Nephron progenitor cell (in vitro differentiated cells): ENCODE results near the gene USP3.
"Not testable (repeated sequence)": the region's sequence is repeated elsewhere in the genome, so short reads cannot be mapped to it uniquely, and the experiment has no call there.

Experiments
- DNase-seq: peaks from one replicate; pipeline ENCODE4 v3.0.0; 2021
- H3K27ac Mint-ChIP-seq: 2 replicates; pipeline ENCODE4 v1.8.0; 2021; ENCODE audit warnings: mild to moderate bottlenecking, moderate library complexity, mixed read lengths
- H3K27me3 Mint-ChIP-seq: 2 replicates; pipeline ENCODE4 v1.8.0; 2021; ENCODE audit warnings: mild to moderate bottlenecking, low read depth, mixed read lengths; ENCODE audit not compliant: poor library complexity
- H3K36me3 Mint-ChIP-seq: 2 replicates; pipeline ENCODE4 v1.8.0; 2021; ENCODE audit warnings: low read depth, mixed read lengths
- H3K4me1 Mint-ChIP-seq: 2 replicates; pipeline ENCODE4 v1.8.0; 2021; ENCODE audit warnings: mixed read lengths
- H3K4me3 Mint-ChIP-seq: 2 replicates; pipeline ENCODE4 v1.8.0; 2021; ENCODE audit warnings: mild to moderate bottlenecking, moderate library complexity, mixed read lengths
- H3K9me3 Mint-ChIP-seq: 2 replicates; pipeline ENCODE4 v1.8.0; 2021; ENCODE audit warnings: mild to moderate bottlenecking, moderate library complexity, mixed read lengths
- TF ChIP-seq, protein P1 (sequence below): fragments of 200-600 bp; sonication (generic); IDR thresholded peaks from 2 replicates; pipeline ENCODE4 v1.5.0; 2021; ENCODE audit warnings: antibody characterized with exemption

Gene USP3

DNA sequence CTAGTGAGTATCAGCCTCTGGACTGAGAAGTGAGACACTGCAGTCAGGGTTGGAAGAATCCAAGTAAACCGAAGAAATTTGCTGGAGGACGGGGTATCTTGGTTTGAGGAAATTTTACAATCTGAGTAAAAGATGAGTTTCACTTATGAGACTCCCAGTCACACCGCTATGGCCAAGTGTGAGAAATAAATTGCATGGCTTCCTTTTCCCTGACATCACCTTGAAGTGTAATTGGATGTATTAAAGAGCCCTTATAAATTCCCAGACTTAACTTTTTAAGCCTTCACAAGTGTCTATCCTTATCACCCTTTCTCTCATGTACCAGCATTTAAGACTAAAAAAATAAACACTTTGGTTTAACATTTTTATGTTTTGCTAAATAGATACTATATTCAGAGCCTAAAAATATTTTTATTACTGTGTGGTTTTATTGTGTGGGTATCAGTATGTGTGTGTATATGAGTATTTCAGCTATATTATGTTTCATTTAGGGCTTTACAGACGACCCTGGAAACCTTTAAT lies 23.8 kb downstream of the USP3 start:
- H3K27ac Mint-ChIP-seq: no peak overlapping the region
- H3K36me3 Mint-ChIP-seq: peaks cover 34% of the 10 kb centered on the region
- peaks cover 20% of the 10 kb centered on the region for H3K4me1 Mint-ChIP-seq
- H3K4me3 Mint-ChIP-seq: no peak overlapping the region
- no peaks in the 10 kb centered on the region for H3K27me3 Mint-ChIP-seq
- no peaks in the 10 kb centered on the region for H3K9me3 Mint-ChIP-seq
- no peak for DNase-seq
- TF ChIP-seq, protein P1, sequence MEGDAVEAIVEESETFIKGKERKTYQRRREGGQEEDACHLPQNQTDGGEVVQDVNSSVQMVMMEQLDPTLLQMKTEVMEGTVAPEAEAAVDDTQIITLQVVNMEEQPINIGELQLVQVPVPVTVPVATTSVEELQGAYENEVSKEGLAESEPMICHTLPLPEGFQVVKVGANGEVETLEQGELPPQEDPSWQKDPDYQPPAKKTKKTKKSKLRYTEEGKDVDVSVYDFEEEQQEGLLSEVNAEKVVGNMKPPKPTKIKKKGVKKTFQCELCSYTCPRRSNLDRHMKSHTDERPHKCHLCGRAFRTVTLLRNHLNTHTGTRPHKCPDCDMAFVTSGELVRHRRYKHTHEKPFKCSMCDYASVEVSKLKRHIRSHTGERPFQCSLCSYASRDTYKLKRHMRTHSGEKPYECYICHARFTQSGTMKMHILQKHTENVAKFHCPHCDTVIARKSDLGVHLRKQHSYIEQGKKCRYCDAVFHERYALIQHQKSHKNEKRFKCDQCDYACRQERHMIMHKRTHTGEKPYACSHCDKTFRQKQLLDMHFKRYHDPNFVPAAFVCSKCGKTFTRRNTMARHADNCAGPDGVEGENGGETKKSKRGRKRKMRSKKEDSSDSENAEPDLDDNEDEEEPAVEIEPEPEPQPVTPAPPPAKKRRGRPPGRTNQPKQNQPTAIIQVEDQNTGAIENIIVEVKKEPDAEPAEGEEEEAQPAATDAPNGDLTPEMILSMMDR: no peak

GRCh38 chr15:63530235-63530634 lies 25.8 kb downstream of the USP3 start:
- Mint-ChIP-seq H3K27ac (no peak overlapping the region), H3K4me1 (peaks cover 6% of the 10 kb centered on the region), H3K9me3 (no peaks in the 10 kb centered on the region), H3K36me3 (peaks cover 34% of the 10 kb centered on the region), H3K4me3 (no peak overlapping the region), H3K27me3 (no peaks in the 10 kb centered on the region)
- no peak for DNase-seq
- TF ChIP-seq, protein P1: no peak

GRCh38 chr15:63530752-63531299 lies 26.4 kb downstream of the USP3 start:
- Mint-ChIP-seq H3K9me3 (no peaks in the 10 kb centered on the region), H3K27ac (no peak overlapping the region), H3K36me3 (peaks cover 34% of the 10 kb centered on the region), H3K27me3 (no peaks in the 10 kb centered on the region), H3K4me3 (no peak overlapping the region), H3K4me1 (peaks cover 10% of the 10 kb centered on the region)
- TF ChIP-seq, protein P1: no peak
- no peak for DNase-seq

GRCh38 chr15:63531586-63531985 lies 27.2 kb downstream of the USP3 start:
- Mint-ChIP-seq H3K27ac (no peak overlapping the region), H3K9me3 (no peaks in the 10 kb centered on the region), H3K27me3 (no peaks in the 10 kb centered on the region), H3K36me3 (peaks cover 30% of the 10 kb centered on the region), H3K4me1 (peaks cover 16% of the 10 kb centered on the region), H3K4me3 (no peak overlapping the region)
- TF ChIP-seq, protein P1: peak; percentile 7
- DNase-seq: no peak

DNA sequence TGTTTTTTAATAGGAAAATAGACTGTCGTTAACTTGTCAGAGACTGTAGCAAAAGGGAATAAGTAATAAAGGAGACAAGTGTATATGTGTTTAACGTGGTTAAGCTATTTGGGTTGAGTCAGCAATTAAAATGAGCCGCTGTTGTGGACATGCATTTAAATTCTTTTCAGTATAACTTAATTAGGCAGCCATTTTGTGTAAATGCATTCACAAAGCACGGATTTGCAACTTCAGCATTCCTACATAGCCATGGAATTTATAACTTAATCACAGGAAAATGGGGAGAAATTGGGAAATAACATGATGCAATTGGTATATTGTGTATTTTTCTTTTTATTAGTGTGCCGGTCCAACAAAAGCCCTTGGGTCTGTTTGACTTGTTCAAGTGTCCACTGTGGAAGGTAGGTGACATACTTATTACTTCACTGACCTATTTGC lies 27.9 kb downstream of the USP3 start:
- no peak overlapping the region for H3K27ac Mint-ChIP-seq
- H3K27me3 Mint-ChIP-seq: no peaks in the 10 kb centered on the region
- H3K4me3 Mint-ChIP-seq: no peak overlapping the region
- TF ChIP-seq, protein P1: no peak
- peaks cover 26% of the 10 kb centered on the region for H3K36me3 Mint-ChIP-seq
- DNase-seq: no peak
- no peaks in the 10 kb centered on the region for H3K9me3 Mint-ChIP-seq
- H3K4me1 Mint-ChIP-seq: peaks cover 21% of the 10 kb centered on the region

GRCh38 chr15:63534888-63535287 lies 30.5 kb downstream of the USP3 start:
- DNase-seq, H3K9me3 Mint-ChIP-seq, H3K27me3 Mint-ChIP-seq, H3K4me3 Mint-ChIP-seq: not testable (repeated sequence)
- Mint-ChIP-seq H3K36me3 (peaks cover 19% of the 10 kb centered on the region), H3K27ac (peak overlapping the region; percentile 33), H3K4me1 (peaks cover 25% of the 10 kb centered on the region)
